Ramos (cell line): ENCODE results near the gene TMIGD1.

Experiments
- in situ Hi-C: fragments of 300-500 bp; cut with MboI; formaldehyde crosslinking; loops from one replicate; pipeline ENCODE4 v1.14.3; 2022; ENCODE audit warnings: low sequenced_read_pairs; ENCODE audit not compliant: unreplicated experiment

The TMIGD1 gene, protein sequence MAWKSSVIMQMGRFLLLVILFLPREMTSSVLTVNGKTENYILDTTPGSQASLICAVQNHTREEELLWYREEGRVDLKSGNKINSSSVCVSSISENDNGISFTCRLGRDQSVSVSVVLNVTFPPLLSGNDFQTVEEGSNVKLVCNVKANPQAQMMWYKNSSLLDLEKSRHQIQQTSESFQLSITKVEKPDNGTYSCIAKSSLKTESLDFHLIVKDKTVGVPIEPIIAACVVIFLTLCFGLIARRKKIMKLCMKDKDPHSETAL

DNA sequence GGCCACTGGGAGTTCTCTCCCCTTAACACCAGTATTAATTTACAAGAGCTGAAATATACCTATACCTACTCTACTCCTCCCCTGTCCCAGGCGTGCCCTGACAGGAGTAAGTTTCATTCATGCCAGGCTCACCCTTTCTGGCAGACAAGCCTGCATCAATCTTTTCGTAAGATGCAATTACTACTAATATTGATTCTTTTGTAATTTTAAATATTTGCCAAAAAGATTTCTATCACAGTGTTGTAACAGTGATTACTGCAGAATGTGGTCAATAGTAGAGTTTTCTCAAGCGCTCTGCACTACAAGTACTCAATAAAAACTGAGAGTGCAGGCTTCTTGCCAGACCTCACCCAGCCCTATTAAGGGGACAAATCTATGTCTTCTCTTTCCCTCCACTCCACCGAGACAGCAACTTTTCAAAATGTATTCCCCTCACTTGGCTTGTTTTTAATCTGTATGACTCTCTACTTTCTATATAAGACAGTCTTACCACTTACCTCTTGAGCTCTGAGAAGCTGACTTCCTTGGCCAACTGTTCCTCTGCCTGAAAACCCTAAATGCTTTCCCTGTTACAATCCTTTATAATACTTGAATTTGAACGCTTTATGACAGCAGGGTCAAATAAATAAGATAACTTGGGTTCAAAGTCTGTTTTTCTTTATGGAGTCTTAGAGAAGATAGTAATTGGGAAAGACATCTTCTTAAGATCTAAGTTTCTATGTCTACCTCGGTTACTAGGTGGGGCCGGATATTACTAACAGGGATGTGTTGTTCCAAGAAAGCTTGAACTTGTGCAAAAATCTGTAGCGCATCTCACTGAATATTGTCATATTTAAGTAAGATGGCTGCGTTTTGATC is at the start of gene TMIGD1:
TSS of gene TMIGD1 (minus strand) at position 555 of the 858 bp plus-strand sequence. CDS start 1,924 bp downstream, outside the sequence.
- in situ Hi-C loops, result loop anchor here (25.0 kb wide), 1 partner anchor 504 kb away; the partner anchor contains the start of gene ATAD5

DNA sequence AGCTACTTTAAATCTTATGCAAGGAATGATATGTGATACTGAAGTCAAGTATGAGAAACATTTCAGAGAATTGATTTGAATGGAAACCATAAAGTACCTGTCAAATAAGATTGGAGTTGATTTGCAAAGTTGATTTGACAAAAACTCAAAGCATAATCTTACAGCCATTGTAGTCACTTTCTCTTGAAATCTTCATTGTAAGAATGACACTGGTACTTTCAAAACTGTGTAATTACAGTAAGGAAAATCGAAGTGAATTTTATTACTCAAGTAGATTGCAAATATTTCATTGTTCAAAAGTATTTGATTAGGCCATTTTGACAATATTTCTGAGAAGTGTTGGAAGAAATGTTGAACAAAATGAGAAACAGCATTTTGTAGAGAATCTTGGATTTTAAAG is 48.5 kb upstream of the TMIGD1 start:
- in situ Hi-C loops, result no loop called here

DNA sequence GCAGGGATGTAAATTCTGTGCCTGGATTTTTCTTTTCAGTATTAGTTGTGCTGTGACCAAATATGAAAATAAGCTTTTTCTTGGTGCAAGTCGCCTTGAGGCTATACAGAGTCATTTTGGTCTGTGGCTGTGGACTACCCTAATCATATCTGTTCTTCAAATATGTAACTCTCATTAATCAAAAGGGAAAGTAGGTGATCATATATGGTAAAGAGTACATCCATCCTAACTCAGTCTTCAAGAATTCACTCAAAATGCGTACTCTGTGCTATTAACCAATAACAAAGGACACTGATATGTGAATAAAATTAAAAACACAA is 47.4 kb upstream of the TMIGD1 start:
- in situ Hi-C loops, result no loop called here

DNA sequence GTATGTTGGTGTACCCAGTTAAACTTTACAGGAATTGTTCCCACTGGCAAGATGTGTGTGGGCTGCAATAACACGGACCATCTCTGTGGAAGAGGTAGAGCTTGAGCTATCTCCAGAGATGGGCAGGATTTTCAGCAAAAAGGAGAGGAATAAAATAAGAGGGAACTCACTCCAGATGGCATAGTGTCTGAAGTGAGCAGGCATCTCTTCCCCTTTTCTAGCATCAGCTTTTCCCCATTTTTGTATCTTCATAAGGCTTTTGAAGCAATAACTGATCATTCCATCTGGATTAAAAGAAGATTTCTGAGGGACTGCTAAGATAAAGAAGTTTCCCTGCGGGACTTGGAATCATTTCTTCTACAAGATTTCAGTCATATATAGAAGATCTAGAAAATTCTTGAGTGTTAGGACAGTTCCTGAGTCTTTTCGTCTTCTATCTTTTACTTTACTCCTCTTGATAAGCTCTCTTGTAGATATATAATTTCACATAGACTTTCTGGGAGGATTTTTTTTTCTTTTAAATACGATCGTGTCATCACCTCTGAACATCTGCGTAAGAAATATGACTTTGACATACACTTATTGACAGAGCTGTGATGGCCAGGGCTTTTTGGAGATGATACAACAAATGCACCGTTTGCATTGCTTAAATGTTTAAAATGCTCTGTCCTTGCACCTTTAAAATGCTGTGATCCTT is 46.9 kb upstream of the TMIGD1 start:
- in situ Hi-C loops, result no loop called here

DNA sequence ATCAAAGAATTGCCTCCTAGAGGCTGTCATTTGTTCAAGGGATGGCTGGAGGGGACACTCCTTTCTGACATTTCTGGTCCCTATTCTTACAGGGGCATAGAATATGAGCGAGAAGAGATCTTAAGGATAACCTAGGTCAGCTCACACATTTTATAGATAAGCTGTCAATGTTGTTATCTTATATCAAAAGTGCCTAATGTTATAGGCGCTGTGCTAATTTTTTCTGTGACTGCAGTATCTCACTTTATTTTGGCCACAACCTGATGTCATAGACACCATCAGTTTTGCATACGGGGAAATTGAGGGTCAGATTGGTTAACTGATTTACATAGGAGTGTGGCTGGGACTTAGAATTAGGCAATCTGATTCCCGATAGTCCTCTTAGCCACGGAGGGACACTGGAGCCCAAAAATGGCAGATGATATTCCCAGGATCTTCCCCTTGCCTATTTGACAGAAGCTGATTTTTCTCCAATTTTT is 46.1 kb upstream of the TMIGD1 start:
- in situ Hi-C loops, result no loop called here

DNA sequence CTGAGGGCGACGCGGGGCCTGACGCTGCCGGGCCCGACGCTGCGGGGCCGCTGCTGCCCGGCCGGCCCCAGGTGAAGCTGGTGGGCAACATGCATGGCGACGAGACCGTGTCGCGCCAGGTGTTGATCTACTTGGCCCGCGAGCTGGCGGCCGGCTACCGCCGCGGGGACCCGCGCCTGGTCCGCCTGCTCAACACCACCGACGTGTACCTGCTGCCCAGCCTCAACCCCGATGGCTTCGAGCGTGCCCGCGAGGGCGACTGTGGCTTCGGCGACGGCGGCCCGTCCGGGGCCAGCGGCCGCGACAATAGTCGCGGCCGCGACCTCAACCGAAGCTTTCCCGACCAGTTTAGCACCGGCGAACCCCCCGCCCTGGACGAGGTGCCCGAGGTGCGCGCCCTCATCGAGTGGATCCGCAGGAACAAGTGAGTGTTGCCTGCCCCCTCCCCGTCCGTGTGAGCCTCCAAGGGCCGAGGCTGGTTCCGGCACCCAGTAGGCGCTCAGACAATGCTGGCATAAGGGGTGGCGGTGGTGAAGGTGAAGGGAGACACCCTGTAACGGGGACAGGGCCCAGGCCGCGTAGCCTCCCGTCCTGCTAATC is 45.5 kb upstream of the TMIGD1 start:
- in situ Hi-C loops, result no loop called here

DNA sequence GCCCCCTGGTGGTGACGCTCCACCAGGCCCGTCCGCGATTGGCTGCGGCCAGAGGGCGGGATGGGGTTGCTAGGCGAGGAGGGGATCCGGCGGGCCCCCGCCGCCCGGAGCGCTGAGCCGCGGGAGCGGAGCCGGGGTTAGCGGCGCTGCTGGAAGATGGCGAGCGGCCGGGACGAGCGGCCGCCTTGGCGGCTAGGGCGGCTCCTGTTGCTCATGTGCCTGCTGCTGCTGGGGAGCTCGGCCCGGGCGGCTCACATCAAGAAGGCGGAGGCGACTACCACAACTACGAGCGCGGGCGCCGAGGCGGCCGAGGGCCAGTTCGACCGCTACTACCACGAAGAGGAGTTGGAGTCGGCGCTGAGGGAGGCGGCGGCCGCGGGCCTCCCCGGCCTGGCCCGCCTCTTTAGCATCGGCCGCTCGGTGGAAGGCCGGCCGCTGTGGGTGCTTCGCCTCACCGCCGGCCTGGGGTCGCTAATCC is 45.0 kb upstream of the TMIGD1 start, which contains the start of gene CPD:
TSS of gene CPD (plus strand) at position 103 of the 478 bp plus-strand sequence. CDS start at position 157, 54 bp downstream.
- in situ Hi-C loops, result no loop called here

DNA sequence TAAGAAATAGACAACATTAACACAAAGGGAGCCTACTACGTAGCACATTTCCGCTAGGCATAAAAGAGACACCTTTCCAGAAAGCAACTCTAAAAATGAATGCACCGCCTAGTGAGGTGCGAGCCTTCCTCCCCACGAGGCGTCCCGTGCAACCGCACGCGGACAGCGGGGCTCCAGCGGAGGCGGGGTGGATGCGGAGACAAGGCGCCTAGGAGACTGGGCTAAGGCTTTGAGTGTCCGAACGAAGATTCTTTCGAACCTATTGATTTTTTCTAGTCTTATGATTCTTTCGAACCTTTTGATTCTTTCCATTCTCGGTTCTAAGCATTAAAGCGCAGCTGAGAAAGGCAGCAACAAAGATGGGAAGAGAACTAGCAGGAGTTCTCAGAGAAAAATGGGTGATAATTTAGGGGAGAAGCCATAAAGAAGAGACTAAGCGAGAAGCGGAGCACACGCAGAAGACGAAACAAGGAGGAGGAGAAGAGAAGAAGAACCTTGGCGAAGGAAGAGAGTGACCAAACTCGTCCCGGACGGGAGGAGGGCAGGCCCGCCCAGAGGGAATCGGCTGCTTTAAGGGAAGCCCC is 44.5 kb upstream of the TMIGD1 start:
- in situ Hi-C loops, result no loop called here

DNA sequence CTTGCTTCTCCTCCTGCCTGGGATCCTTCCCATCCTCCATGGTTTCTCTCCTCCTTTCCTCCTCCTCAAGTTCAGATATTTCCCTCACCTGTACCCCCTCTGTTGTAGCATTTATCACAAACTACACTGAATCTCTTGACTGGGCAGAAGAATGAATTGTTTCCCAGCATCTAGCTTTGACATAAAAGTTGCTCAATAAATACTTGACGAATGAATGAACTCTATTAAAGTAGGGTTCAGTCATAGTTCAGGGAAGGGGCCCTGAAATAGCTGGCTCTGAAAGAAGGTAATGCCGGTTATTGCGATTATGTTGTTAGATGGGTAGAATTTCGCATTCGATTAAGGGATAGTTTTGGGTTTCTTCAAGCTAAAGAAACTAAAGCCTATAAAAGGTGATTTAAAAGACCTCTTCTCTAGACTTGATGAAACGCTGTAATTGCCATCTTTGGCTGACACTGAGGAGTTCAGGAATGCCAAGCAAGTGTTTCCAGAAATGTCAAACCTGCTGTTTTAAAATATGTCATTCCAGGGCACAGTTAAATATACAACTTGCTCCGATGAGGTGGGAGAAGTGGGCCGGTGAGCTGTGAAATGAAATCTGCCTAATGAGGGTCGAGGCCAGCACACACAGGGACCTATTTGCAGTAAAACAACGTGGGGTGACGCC is 43.9 kb upstream of the TMIGD1 start:
- in situ Hi-C loops, result no loop called here

DNA sequence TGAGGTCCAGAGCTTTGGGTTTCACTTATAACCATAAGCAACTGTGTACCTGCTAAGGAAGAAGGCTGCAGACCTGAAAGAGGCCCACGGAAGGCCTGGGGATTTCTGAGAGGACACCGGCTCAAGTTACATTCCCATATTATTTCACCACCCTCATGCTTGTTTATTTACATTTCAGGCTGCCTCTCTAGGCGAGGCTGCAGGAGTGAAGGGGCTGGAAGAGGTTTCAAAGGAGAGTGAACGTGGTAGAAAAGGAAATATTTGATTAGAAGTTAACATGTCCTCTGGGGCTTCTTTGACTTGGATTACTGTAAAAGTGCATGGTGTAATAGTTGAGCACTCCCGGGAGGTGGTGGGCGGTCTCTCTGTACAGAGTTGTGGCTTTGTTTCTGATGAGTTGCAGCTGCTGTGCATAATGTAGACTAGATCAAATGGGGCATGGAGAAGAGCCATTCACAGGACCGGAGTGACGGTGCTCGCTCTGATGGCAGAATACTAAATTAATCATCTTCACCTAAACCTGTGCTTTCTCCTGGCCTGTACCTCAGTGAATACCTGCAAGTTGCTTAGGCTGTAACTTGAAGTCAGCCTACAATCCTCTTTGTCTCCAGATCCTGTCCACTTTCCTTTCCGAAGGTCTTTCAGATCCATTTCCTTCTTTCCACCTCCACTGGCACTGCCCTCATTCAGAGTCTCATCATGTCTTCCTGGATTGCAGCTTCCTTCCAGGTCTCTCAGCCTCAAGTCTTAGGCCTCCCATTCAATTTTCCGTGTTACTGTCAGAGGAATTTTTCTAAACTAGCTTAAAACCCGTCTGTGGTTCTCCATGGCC is 43.0 kb upstream of the TMIGD1 start:
- in situ Hi-C loops, result no loop called here

DNA sequence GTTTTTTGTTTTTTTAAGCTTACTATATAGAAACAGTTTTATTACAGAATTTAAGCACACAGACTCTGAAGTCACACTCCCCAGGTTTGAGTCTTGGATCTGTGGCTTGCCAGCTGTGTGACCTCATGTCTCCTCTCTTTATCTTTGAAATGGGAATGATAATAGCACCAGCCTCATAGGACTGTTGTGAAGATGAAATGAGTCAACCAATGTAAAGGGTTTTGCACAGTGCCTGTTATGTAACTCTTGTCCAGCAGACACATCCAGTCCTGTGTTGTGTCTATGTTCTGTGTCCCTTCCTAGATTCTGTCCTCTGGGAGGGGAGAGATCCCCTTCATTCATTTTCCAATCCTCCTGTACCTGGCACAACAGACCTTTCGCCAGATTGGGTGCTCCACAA is 41.8 kb upstream of the TMIGD1 start:
- in situ Hi-C loops, result no loop called here

DNA sequence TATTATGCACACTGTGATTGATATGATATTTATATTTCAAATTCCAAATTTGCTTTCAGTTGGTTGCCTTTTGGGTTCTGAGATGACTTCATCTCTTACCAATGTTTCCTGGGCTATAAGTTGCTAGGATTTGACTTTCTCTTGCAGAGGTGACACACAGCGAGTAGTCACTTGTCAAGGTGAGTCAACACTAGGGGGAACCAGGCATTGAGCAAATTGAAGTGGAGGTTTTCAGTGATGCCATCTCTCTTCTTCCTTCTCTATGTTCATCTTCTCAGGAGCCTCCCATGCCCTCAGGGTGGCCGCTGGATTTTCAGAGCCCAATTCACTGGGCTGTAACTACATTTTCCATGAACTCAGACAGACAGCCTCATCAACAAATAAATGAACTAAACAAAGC is 38.9 kb upstream of the TMIGD1 start:
- in situ Hi-C loops, result no loop called here

DNA sequence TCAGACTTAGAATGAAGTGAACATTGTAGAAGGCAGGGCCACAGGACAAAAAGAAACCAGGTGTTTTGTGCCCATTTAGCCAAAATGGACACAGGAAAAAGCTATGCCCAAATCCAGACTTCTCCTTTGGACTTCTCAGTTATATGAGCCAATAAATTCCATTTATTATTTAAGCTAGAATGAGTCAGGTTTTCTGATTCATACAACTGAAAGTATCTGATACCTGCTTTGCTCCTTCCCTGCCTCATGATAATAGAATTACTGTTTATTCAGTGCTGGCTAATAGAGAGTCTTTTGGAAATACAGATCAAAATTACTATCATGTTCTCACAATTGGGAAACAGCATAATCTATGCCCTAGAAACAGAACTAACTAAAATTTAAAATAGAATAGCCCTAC is 36.1 kb upstream of the TMIGD1 start:
- in situ Hi-C loops, result no loop called here

DNA sequence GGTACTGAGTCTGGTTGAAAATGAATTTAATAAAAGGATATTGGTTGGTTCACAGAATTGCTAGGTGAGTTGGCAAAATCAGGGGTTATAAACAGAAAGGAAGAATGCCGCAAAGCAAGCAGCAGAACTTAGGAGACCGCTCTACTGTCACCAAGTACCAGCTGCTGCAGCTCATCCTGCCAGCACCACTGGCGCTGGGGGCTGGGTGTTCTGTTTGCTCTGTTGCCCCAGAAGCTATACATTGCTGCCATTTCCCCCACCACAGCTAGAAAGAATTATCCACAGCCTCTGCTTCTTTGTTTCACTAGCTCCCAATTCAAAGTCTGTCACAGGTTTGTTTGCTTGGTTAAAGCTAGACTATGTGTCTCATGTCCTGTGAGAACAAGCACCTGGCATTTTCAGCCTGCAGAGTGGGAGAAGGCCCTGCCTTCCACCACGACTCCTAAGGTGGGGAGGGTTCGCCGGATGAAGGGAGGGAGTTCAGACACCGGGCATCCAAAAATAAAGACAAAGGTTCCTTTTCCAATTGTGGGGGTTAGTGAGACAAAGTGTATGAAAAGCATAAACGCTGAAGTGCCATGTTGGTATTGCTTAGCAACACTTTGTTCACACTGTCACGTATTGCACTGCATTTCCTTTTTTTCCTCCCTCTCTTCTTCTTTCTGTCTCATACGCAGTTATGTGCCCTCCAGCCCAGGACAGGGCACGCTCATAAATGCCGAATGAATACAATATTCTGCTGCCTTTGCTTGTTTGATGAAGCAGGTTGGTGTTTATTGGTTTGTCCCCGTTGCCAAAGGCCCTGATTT is 35.3 kb upstream of the TMIGD1 start:
- in situ Hi-C loops, result no loop called here

DNA sequence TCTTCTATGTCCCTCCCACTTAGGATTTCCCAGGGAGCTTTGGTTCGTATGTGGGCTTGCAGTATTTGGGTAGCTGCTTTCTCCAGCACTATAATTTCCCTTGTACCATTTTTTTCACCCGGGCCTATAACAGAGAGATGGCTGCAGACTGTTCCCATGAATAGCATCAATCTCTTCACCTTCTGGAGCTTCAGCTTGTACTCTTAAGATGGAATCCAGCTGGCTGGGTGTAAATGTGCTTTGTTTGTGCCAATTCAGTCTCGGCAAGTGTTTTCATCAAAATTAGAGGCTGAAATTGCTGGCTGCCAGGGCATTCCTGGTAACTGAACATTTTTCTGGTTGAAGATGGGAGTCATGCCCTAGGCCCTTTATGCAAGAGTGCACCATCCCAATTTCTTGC is 32.7 kb upstream of the TMIGD1 start:
- in situ Hi-C loops, result no loop called here

DNA sequence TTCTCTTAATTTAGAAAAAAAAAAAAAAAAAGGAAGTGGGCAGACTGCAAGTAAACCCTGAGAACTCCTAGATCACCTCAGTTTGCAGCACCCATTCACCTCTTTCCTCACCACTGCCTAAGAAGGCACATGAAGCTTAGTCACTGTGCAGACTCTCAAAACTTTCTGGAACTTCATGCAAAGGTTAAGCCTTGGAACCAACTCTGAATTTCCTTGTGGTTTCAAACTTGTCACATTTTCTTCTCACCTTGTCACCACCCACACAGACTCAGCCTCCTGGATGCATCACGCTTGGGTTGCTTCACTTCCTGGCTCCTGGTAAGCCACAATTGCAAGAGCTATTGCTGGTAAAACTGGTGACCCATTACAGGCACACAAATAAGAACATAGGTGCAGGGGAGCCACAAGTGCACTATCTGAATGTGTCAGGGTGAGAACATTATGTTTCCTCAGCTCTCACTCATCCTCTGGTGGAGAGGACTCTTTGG is 29.9 kb upstream of the TMIGD1 start:
- in situ Hi-C loops, result no loop called here

DNA sequence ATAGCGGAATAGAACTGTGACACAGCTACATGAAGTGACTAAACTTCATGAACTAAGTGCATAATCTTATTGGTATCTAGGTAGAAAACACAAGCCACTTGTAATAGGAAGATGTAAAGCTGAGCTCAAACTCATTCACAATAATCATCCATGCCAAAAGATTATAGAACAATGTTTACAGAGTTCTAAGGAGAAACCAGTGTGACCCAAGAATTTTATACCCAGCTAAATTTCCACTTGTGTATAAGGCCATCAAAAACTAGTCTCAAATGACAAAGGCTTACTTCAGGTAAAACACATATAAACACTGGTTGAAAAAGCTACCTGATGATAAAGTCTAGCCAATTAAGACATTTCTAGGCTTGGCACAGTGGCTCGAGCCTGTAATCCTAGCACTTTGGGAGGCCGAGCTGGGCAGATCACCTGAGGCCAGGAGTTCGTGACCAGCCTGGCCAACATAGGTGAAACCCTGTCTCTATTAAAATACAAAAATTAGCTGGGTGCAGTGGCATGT is 28.0 kb upstream of the TMIGD1 start:
- in situ Hi-C loops, result no loop called here
